ENCODE data around the gene SFT2D3. TPM values are rescaled to one million over a fixed set of nuclear protein-coding genes. Genes with fewer than 3 reads are reported as not detected.

Gene SFT2D3
- total RNA-seq, 2 donors from 2014 or later = 3.8 to 5.9 TPM

DNA sequence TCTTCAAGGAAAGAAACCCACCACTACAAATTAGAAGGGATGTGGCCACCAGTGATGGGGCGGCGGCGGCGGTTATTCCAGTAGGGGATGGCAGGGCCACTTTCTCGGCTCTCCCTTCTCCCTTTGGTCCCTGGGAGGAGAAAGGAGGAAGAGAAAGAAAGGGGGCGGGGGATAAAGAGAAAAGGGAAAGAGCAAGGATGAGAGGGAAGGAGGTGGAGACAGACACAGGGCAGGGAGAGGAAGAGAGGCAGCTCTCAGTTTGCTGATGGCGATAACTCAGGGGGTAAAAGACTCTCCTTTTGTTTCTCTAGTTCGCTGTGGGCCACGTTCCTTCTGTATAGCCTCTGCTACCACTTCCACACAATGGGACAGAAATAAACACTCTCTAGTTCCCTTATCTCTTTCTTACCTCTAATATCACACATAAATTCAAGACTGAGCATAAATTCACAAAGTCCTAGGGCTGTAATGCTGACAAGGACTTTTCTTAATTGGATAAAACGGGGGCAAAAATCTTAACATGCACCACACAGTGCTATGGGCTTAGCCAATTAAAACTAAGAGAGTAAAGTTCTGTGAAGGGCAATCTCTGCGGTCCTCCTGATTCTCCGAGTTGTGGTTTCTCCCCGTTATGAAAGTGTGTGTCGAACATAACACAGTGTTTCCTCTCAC, 14.6 kb downstream of the SFT2D3 start:
- H3K27ac ChIP-seq = no peak overlapping the region
- no peak for TF ChIP-seq CTCF (IDR thresholded peaks at IDR 0.05)
- no peak overlapping the region for H3K4me3 ChIP-seq
- peaks cover 43% of the 10 kb centered on the region for H3K36me3 ChIP-seq
- no peak for DNase-seq (ENCODE audit: low spot score)
- H3K4me1 ChIP-seq = no peaks in the 10 kb centered on the region
- H3K27me3 ChIP-seq = no peaks in the 10 kb centered on the region
- no peaks in the 10 kb centered on the region for H3K9me3 ChIP-seq

DNA sequence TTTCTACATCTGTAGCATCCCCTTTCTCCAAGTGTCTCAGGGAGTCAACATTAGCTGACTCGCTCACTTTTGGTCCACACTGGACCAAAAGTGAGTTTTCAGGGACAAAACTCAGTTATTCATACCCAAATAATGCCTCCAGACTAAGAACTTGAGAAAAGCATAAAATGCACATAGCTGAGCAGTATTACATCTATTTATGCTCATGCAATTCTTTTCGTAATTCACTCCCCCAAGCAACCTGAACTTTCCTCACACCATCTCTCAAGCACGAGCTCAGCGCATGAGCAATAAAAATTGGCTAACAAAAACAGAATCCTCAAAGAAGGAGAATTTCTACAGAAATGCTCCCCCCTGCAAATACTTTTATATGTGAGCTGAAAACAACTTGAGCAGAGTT, 17.0 kb downstream of the SFT2D3 start:
- peaks cover 57% of the 10 kb centered on the region for H3K36me3 ChIP-seq

DNA sequence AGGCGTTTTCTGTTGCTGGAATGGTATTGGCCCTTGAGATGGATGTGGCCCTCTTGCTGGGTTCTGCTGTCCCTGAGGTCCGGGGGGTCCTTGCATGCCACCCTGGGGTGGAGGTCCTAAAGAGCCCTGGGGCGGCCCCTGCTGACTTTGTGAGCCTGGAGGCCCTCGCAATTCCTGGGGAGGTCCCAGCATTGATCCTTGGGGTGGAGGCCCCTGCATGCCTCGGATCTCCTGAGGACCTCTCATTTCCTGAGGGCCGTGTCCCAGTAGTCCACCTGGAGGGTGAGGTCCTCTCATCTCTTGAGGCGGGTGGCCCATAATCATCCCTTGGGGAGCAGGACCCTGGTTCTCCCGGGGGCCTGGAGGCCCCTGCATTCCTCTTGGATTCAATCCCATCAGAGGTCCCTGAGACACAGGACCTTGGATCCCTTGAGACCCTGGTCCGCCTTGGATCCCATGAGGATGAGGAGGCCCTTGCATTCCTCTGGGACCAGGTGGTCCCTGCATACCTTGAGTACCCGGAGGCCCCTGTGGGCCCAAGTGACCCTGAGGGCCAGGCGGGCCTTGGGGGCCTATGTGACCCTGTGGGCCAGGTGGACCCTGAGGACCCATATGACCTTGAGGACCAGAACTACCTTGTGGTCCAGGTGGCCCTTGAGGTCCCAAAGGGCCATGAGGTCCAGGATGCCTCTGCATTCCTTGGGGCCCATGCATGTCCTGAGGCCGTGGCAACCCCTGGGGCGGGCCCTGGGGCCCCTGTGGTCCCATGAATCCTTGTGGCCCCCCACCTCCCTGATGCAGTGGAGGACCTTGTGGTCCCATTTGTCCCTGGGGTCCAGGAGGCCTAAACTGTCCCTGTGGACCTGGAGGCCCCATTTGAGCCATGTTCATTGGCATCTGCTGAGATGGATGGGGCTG, 18.3 kb downstream of the SFT2D3 start:
- DNase-seq (ENCODE audit: low spot score) = no peak
- H3K4me3 ChIP-seq = no peak overlapping the region

More for the DNA sequence above, 17.0 kb downstream of the SFT2D3 start:
- H3K27me3 ChIP-seq = no peaks in the 10 kb centered on the region
- no peak overlapping the region for H3K4me3 ChIP-seq
- DNase-seq (ENCODE audit: low spot score) = no peak
- H3K9me3 ChIP-seq = no peaks in the 10 kb centered on the region
- peaks cover 0 to 9% of the 10 kb centered on the region in 2 donors for H3K4me1 ChIP-seq
- H3K27ac ChIP-seq = no peak overlapping the region
- no peak for TF ChIP-seq CTCF (IDR thresholded peaks at IDR 0.05)

GRCh38 chr2:127721311-127721977, 20.1 kb downstream of the SFT2D3 start:
- no peak for TF ChIP-seq CTCF (IDR thresholded peaks at IDR 0.05)
- Histone ChIP-seq H3K36me3 (peaks cover 50% of the 10 kb centered on the region), H3K4me1 (peaks cover 0 to 12% of the 10 kb centered on the region in 2 donors), H3K4me3 (no peak overlapping the region), H3K27me3 (no peaks in the 10 kb centered on the region), H3K27ac (peak overlapping the region in 1 of 2 donors; percentile 77), H3K9me3 (no peaks in the 10 kb centered on the region)
- no peak for DNase-seq (ENCODE audit: low spot score)

More for the DNA sequence above, 18.3 kb downstream of the SFT2D3 start:
- H3K4me1 ChIP-seq = peaks cover 0 to 12% of the 10 kb centered on the region in 2 donors
- no peaks in the 10 kb centered on the region for H3K27me3 ChIP-seq
- H3K36me3 ChIP-seq = peaks cover 50% of the 10 kb centered on the region
- H3K9me3 ChIP-seq = no peaks in the 10 kb centered on the region
- H3K27ac ChIP-seq = no peak overlapping the region
- TF ChIP-seq CTCF (IDR thresholded peaks at IDR 0.05) = no peak

GRCh38 chr2:127721978-127722355, 20.7 kb downstream of the SFT2D3 start:
- Histone ChIP-seq H3K4me1 (peaks cover 0 to 12% of the 10 kb centered on the region in 2 donors), H3K27ac (peak overlapping the region in 1 of 2 donors; percentile 77), H3K4me3 (no peak overlapping the region), H3K36me3 (peaks cover 45% of the 10 kb centered on the region), H3K27me3 (no peaks in the 10 kb centered on the region), H3K9me3 (no peaks in the 10 kb centered on the region)
- TF ChIP-seq CTCF (IDR thresholded peaks at IDR 0.05) = no peak
- DNase-seq (ENCODE audit: low spot score) = no peak
